NT2/D1 (cell line): Measurements from ENCODE around the gene PLA2G1B.

Source experiments
- DNase-seq: peaks from one replicate; pipeline ENCODE4 v3.0.0-alpha.2; 2011; ENCODE audit warnings: low read depth, low spot score
- H3K27me3 ChIP-seq: 2 replicates; pipeline ENCODE4 v1.6.0; 2011; ENCODE audit warnings: mild to moderate bottlenecking; ENCODE audit not compliant: insufficient read length, insufficient read depth
- H3K36me3 ChIP-seq: 2 replicates; pipeline ENCODE4 v1.6.1; 2011; ENCODE audit warnings: mild to moderate bottlenecking, low read length, mixed read lengths; ENCODE audit not compliant: insufficient read depth, insufficient read length
- H3K4me1 ChIP-seq: 2 replicates; pipeline ENCODE4 v1.5.1; 2011; ENCODE audit not compliant: insufficient read depth, insufficient read length
- H3K4me3 ChIP-seq: 2 replicates; pipeline ENCODE4 v1.5.1; 2011; ENCODE audit warnings: low read depth; ENCODE audit not compliant: insufficient read length
- H3K9ac ChIP-seq: 2 replicates; pipeline ENCODE4 v1.6.0; 2011; ENCODE audit warnings: low read depth; ENCODE audit not compliant: insufficient read length
- H3K9me3 ChIP-seq: 2 replicates; pipeline ENCODE4 v1.5.1; 2011; ENCODE audit warnings: mild to moderate bottlenecking, low read length; ENCODE audit not compliant: insufficient read depth
- SUZ12 ChIP-seq: IDR thresholded peaks from 2 replicates; pipeline ENCODE4 v1.6.1; 2011; ENCODE audit not compliant: insufficient read length, insufficient read depth; ENCODE audit errors: extremely low read depth
- YY1 ChIP-seq: IDR thresholded peaks from 2 replicates; pipeline ENCODE4 v1.6.1; 2011; ENCODE audit not compliant: insufficient read length, insufficient read depth
- ZNF274 ChIP-seq: IDR thresholded peaks from 2 replicates; pipeline ENCODE4 v1.6.1; 2011; ENCODE audit warnings: mild to moderate bottlenecking, low read depth, low read length

PLA2G1B gene

DNA sequence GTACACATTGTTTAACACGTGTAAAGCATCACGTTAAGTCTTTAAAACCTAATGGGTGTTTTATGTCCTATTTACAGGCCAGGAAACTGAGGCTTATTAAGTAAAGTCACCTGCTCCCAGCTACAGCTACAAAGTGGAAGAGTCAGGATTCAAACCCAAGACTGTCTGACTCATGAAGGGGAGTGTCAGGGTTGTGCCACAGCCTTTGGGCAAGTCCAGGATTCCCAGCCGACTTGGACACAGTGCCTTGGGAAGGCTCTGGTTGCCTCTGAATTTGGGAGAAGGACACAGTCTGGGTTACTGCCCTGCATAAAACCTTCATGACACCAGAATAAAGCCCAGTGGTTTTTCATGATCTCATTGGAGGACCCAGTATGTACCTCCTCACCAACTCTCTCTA lies 43.2 kb downstream of the PLA2G1B start:
- no peak for DNase-seq
- H3K4me1 ChIP-seq = peaks cover 6% of the 10 kb centered on the region
- no peak for TF ChIP-seq YY1
- no peak for TF ChIP-seq SUZ12
- no peak for TF ChIP-seq ZNF274
- peaks cover 3% of the 10 kb centered on the region; the same call in 1 of the 2 replicates for H3K9me3 ChIP-seq
- no peaks in the 10 kb centered on the region for H3K36me3 ChIP-seq
- H3K27me3 ChIP-seq = no peaks in the 10 kb centered on the region
- no peak overlapping the region for H3K4me3 ChIP-seq
- H3K9ac ChIP-seq = no peak overlapping the region

- no peak overlapping the region for H3K9ac ChIP-seq
- H3K4me1 ChIP-seq = peaks cover 6% of the 10 kb centered on the region
- H3K36me3 ChIP-seq = no peaks in the 10 kb centered on the region
- TF ChIP-seq YY1 (no peak), SUZ12 (no peak), ZNF274 (no peak)
- H3K4me3 ChIP-seq = no peak overlapping the region
- peaks cover 14% of the 10 kb centered on the region; the same call in 1 of the 2 replicates for H3K9me3 ChIP-seq
- DNase-seq = peak; percentile 46
- no peaks in the 10 kb centered on the region for H3K27me3 ChIP-seq
Measured at GRCh38 chr12:120283318-120283717, 44.3 kb downstream of the PLA2G1B start.

- H3K9me3 ChIP-seq = peaks cover 19% of the 10 kb centered on the region; the same call in 1 of the 2 replicates
- no peak overlapping the region for H3K4me3 ChIP-seq
- H3K27me3 ChIP-seq = no peaks in the 10 kb centered on the region
- TF ChIP-seq YY1 (no peak), ZNF274 (no peak), SUZ12 (no peak)
- peaks cover 6% of the 10 kb centered on the region for H3K4me1 ChIP-seq
- H3K36me3 ChIP-seq = no peaks in the 10 kb centered on the region
- H3K9ac ChIP-seq = no peak overlapping the region
- no peak for DNase-seq
Measured at GRCh38 chr12:120278137-120279069, 49.2 kb downstream of the PLA2G1B start.

DNA sequence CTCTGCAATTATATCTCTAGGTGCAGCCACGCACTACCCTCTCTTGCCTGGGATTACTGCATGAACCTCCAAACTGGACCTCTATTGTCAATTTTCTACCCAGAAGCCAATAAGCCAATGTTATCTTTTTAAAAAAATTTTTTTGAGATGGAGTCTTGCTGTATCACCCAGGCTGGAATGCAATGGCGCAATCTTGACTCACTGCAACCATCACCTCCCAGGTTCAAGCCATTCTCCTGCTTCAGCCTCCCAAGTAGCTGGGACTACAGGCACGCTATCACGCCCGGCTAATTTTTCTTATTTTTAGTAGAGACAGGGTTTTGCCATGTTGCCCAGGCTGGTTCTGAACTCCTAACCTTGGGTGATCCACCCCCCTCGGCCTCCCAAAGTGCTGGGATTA lies 50.8 kb downstream of the PLA2G1B start:
- H3K27me3 ChIP-seq = no peaks in the 10 kb centered on the region
- no peaks in the 10 kb centered on the region for H3K36me3 ChIP-seq
- peaks cover 19% of the 10 kb centered on the region; the same call in 1 of the 2 replicates for H3K9me3 ChIP-seq
- no peak for DNase-seq
- H3K4me3 ChIP-seq = no peak overlapping the region
- H3K9ac ChIP-seq = no peak overlapping the region
- H3K4me1 ChIP-seq = no peaks in the 10 kb centered on the region
- TF ChIP-seq SUZ12 (no peak), YY1 (no peak), ZNF274 (no peak)
